ENCODE data around the gene ZNF618.

ZNF618 gene

DNA sequence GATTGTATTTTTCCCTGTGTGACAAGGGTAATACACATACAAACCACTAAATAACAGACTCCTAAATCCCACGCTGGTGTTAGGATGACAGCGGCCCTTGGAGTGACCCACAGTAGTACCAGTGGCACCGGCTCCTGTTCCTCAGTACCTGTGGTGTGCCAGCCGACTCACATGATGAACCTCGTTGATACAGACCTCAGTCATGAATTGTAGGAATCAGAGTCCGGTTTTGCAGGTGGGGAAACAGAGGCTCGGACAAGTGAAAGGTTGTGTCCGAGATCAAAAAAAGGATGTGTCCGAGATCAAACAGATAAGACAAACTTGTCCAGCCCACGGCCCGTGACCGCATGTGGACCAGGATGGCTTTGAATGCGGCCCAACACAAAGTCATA lies 124.0 kb downstream of the ZNF618 start:
- H3K9me3 Mint-ChIP-seq = no peaks in the 10 kb centered on the region
- H3K27ac Mint-ChIP-seq = no peak overlapping the region
- H3K4me3 Mint-ChIP-seq = no peak overlapping the region

DNA sequence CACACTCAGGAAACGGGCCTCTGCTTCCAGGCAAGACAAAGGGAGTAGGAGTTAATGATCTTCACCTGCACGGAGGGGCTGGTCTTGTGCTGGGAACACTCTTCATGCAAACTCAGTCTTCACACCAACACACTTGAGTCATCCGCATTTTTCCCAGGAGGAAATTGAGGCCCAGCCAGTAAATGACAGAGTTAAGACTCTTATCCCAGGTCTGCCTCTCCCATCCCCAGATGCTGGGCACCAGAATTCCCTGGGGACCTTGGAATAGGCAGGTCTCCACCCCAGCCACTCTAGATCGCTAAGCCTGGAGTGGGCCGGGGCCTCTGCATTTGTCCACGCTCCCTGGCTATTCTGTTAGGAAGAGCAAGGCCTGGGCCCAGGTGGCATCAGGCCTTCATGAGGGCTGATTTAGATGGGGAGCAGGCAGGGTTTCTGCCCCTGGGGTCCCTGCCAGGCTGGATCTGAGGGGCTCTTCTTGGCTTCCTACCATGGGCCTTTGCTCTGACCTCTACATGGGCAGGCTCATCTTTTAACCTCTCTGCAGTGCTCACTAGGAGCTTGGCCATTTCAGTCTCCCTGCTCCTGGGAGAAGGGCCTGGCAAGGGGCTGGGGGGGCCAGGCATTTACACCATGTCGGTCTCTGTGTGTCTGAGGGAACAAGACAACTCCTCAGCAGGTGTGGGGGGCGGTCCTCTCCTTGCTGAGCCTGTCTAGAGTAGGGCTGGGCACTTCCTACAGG lies 124.7 kb downstream of the ZNF618 start:
- Mint-ChIP-seq H3K27ac (no peak overlapping the region), H3K4me1 (ENCODE audit: low read depth) (peaks cover 16% of the 10 kb centered on the region), H3K36me3 (ENCODE audit: low read depth) (no peaks in the 10 kb centered on the region), H3K4me3 (no peak overlapping the region), H3K27me3 (peaks cover 10% of the 10 kb centered on the region), H3K9me3 (no peaks in the 10 kb centered on the region)
- intact Hi-C loops (cut with micrococcal nuclease) = no loop called here

More for the DNA sequence above, 124.0 kb downstream of the ZNF618 start:
- Mint-ChIP-seq H3K4me1 (ENCODE audit: low read depth) (peaks cover 16% of the 10 kb centered on the region), H3K36me3 (ENCODE audit: low read depth) (no peaks in the 10 kb centered on the region), H3K27me3 (peaks cover 6% of the 10 kb centered on the region)
- intact Hi-C loops (cut with micrococcal nuclease) = no loop called here

DNA sequence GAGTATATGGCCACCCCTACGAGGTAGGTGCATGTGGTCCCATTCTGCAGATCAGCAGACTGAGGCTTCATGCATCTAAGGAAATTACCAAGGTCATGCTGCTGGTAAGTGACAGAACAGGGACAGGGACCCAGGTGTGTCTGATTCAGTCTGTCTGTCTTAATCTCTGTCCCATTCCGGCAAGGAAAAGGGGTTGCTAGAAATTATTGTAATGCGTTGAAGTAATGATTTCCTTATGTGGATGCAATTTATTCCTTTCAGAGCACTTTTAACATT lies 125.2 kb downstream of the ZNF618 start:
- no peaks in the 10 kb centered on the region for H3K36me3 Mint-ChIP-seq (ENCODE audit: low read depth)
- H3K4me1 Mint-ChIP-seq (ENCODE audit: low read depth) = peaks cover 16% of the 10 kb centered on the region
- no peak overlapping the region for H3K27ac Mint-ChIP-seq
- intact Hi-C loops (cut with micrococcal nuclease) = no loop called here
- H3K9me3 Mint-ChIP-seq = no peaks in the 10 kb centered on the region
- no peak overlapping the region for H3K4me3 Mint-ChIP-seq
- H3K27me3 Mint-ChIP-seq = peaks cover 10% of the 10 kb centered on the region

DNA sequence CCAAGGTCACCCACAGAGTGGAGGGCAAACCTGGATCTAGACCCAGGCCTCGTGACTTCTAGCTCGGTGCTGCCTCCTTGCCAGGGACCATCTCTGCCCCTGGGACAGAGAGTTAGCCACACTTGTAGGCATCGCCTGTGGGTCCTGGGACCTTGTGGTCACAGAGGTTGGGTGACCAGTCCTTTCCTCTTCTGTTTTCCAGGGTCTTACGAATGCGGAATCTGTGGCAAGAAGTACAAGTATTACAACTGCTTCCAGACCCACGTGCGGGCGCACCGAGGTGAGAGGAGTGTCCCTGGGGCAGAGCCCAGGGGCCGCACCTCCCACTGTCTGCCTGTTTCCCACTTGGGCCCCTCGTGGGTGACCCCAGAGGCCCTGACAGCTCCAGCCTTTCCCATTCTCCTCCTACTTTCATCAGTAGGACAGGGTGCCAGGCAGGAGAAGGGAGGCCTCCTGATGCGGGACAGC lies 125.7 kb downstream of the ZNF618 start:
- intact Hi-C loops (cut with micrococcal nuclease) = no loop called here
- H3K4me3 Mint-ChIP-seq = no peak overlapping the region
- peaks cover 16% of the 10 kb centered on the region for H3K4me1 Mint-ChIP-seq (ENCODE audit: low read depth)
- no peak overlapping the region for H3K27ac Mint-ChIP-seq
- no peaks in the 10 kb centered on the region for H3K36me3 Mint-ChIP-seq (ENCODE audit: low read depth)
- H3K9me3 Mint-ChIP-seq = no peaks in the 10 kb centered on the region
- H3K27me3 Mint-ChIP-seq = peaks cover 10% of the 10 kb centered on the region

DNA sequence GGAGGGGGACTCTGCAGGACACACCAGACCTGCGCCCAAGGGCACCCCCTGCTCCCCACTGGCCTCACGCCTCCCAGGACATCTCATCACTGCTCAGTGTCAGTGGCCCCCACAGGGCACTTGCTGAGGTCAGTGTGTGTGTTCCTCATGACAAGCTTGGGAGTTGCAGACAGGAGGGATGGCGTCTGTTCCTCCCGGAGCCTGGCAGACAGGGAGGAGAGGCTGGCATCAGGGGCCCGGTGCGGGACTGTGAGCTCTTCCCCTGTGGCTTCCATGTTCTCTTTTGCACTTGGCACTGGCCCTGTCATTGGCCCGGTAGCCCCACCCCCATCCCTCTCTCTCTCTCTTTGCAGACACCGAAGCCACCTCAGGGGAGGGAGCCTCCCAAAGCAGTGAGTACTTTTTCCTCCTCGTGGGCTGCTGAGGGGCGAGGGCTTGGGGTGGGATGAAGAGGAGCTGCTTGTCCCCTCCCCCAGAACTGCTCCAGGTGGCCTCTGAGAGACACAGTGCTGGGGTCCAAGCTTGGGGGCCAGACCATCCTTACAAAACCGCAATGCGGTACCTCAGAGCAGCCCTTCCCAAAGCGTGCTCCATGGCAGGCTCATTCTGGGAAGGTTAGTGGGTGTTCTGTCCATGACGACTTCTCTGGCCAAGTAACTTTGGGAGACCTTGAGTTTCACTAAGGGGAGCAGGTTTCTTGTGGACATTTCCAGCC lies 126.3 kb downstream of the ZNF618 start:
- H3K4me1 Mint-ChIP-seq (ENCODE audit: low read depth) = peaks cover 16% of the 10 kb centered on the region
- H3K9me3 Mint-ChIP-seq = no peaks in the 10 kb centered on the region
- peaks cover 10% of the 10 kb centered on the region for H3K27me3 Mint-ChIP-seq
- no peaks in the 10 kb centered on the region for H3K36me3 Mint-ChIP-seq (ENCODE audit: low read depth)
- intact Hi-C loops (cut with micrococcal nuclease) = no loop called here
- H3K4me3 Mint-ChIP-seq = no peak overlapping the region
- H3K27ac Mint-ChIP-seq = no peak overlapping the region

DNA sequence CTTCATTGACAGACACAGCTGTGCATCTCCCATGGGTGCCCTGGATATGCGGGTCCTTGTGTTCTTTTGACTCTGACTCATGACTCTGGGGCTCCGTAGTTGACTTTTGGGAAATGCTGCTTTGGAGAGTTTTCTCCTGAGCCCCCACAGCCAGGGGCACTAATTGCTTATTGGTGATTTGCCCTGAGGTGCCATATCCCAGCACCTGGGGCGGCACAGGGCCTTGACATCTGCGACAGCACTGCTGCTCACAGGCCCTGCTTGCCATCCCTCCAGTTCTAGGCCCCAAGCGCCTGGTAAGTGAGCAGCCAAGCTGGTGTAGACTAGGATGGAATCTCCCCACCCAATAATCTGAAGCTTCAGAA lies 126.9 kb downstream of the ZNF618 start:
- Mint-ChIP-seq H3K4me1 (ENCODE audit: low read depth) (peaks cover 16% of the 10 kb centered on the region), H3K27ac (no peak overlapping the region), H3K36me3 (ENCODE audit: low read depth) (no peaks in the 10 kb centered on the region), H3K9me3 (no peaks in the 10 kb centered on the region), H3K27me3 (peaks cover 10% of the 10 kb centered on the region), H3K4me3 (no peak overlapping the region)
- intact Hi-C loops (cut with micrococcal nuclease) = no loop called here

DNA sequence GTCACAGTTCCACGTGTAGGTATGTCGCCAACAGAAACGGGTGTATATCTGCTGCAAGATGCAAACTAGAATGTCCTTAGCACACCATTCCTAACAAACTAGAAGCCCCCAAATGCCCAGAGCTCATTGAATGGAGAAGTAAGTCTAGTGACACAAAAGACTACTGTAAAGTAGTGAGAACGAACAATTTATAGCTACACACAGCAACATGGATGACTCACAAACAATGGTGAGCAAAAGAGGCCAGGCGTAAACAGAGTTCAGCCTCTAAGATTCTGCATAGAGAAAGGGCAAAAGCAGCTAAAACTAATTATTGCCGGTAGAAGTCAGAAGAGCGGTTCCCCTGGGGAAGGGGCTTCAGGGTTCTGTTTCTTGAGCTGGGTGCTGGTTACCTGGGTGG lies 127.2 kb downstream of the ZNF618 start:
- Mint-ChIP-seq H3K36me3 (ENCODE audit: low read depth) (no peaks in the 10 kb centered on the region), H3K9me3 (no peaks in the 10 kb centered on the region), H3K27ac (no peak overlapping the region), H3K4me1 (ENCODE audit: low read depth) (peaks cover 16% of the 10 kb centered on the region), H3K27me3 (peaks cover 10% of the 10 kb centered on the region), H3K4me3 (no peak overlapping the region)
- intact Hi-C loops (cut with micrococcal nuclease) = no loop called here

DNA sequence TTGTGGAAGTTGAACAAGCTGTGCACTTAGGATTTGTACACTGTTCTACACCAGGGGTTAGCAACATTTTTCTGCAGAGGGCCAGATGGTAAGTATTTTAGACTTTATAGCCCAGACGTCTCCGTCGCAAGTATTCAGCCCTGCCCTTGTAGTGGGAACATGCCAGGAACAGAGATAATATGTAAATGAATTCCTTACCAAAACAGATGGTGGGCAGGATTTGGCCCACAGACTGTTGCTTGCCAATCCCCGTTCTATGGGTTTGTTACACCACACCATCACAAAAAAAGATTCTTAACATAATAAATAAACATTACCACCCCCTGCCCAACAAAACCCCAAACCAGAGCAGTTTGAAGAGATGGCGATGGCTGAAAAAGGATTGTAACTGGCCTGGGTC lies 127.6 kb downstream of the ZNF618 start:
- Mint-ChIP-seq H3K9me3 (no peaks in the 10 kb centered on the region), H3K4me1 (ENCODE audit: low read depth) (peaks cover 16% of the 10 kb centered on the region), H3K4me3 (no peak overlapping the region), H3K27me3 (peaks cover 10% of the 10 kb centered on the region), H3K27ac (no peak overlapping the region), H3K36me3 (ENCODE audit: low read depth) (no peaks in the 10 kb centered on the region)
- intact Hi-C loops (cut with micrococcal nuclease) = no loop called here

DNA sequence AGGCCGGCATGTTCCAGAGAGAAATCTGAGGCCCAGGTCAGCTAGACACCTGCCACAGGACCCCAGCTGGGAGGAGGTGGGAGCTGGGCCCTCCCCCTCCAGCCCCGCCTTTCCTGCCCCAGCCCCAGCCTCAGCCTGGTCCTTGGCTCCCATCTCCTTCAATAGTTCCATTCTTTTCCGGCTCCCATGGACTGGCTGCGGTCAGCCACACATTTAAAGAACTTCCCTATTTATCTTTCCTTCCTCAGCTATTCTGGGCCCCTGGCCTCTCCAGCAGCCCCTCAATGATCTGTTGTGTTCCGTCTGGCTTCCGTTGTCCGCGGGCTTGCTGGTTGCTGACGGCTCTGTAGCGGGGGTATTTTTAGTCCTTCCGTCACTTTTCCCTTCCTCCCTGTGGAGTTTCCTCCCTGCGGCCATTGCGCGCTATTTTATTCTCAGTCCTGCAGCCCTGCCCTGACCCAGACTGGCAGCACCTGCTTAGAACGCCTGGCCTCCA lies 128.2 kb downstream of the ZNF618 start:
- intact Hi-C loops (cut with micrococcal nuclease) = no loop called here
- no peaks in the 10 kb centered on the region for H3K36me3 Mint-ChIP-seq (ENCODE audit: low read depth)
- peaks cover 16% of the 10 kb centered on the region for H3K4me1 Mint-ChIP-seq (ENCODE audit: low read depth)
- H3K27me3 Mint-ChIP-seq = peaks cover 10% of the 10 kb centered on the region
- no peaks in the 10 kb centered on the region for H3K9me3 Mint-ChIP-seq
- H3K27ac Mint-ChIP-seq = no peak overlapping the region
- peak overlapping the region; percentile 35 for H3K4me3 Mint-ChIP-seq

DNA sequence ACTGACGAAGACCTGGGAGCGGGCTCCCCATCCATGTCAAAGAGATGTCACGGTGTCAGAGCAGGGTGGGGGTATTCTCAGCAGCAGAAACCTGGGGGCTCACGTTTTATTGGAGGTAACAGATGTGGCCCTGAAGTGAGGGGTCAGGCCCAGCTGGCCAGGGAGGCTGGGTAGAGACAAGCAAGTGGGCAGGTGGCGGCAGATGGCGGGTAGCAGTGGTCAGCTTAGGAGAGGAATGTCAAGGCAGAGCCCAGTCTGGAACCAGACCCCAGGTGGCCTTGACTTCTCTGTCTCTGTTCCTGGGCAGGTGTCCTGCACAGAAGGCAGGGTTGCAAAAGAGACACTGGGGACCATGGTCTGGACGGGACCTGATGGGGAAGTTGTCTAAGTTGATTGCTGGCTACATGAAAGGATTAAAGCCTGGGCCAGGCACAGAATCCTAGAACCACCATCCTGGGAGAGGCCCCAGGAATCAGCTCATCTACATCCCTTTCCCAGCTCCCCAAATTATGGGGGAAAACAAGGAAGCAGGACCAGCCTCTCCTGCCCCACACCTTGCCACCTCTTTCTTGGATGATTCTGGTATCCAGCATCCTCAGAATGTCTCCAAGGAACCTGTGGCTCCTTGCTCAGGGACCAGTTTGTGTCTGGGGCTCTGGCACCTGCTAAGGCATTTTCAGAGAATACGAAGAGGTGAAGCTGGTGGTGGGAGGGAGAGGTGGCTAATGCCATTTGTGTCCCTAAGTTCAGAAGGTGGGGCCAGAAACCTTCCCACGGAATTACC lies 129.5 kb downstream of the ZNF618 start:
- H3K36me3 Mint-ChIP-seq (ENCODE audit: low read depth) = no peaks in the 10 kb centered on the region
- H3K27ac Mint-ChIP-seq = no peak overlapping the region
- no peak overlapping the region for H3K4me3 Mint-ChIP-seq
- H3K4me1 Mint-ChIP-seq (ENCODE audit: low read depth) = peaks cover 16% of the 10 kb centered on the region
- intact Hi-C loops (cut with micrococcal nuclease) = no loop called here
- no peaks in the 10 kb centered on the region for H3K9me3 Mint-ChIP-seq
- H3K27me3 Mint-ChIP-seq = peaks cover 10% of the 10 kb centered on the region

DNA sequence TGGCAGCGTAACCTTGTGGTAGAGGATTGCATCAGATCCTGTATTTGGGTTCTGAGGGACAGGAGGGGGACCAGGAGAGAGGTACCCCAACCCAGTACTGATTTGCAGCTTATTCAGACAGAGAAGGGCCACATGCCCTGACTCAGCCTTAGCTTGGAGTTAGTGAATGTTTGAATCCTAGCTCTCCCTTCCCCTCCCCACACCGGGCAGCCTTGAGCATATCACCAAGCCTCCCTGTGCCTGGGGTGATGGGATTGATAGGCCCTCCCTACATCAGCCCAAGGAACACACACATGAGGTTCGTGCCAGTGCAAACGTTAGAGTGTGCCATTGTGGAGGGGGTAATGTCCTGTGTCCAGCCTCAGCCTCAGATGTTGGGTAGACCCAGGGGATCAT lies 130.0 kb downstream of the ZNF618 start:
- H3K4me3 Mint-ChIP-seq = no peak overlapping the region
- no peak overlapping the region for H3K27ac Mint-ChIP-seq
- H3K4me1 Mint-ChIP-seq (ENCODE audit: low read depth) = peaks cover 16% of the 10 kb centered on the region
- H3K27me3 Mint-ChIP-seq = peaks cover 10% of the 10 kb centered on the region
- no peaks in the 10 kb centered on the region for H3K9me3 Mint-ChIP-seq
- no peaks in the 10 kb centered on the region for H3K36me3 Mint-ChIP-seq (ENCODE audit: low read depth)
- intact Hi-C loops (cut with micrococcal nuclease) = no loop called here

DNA sequence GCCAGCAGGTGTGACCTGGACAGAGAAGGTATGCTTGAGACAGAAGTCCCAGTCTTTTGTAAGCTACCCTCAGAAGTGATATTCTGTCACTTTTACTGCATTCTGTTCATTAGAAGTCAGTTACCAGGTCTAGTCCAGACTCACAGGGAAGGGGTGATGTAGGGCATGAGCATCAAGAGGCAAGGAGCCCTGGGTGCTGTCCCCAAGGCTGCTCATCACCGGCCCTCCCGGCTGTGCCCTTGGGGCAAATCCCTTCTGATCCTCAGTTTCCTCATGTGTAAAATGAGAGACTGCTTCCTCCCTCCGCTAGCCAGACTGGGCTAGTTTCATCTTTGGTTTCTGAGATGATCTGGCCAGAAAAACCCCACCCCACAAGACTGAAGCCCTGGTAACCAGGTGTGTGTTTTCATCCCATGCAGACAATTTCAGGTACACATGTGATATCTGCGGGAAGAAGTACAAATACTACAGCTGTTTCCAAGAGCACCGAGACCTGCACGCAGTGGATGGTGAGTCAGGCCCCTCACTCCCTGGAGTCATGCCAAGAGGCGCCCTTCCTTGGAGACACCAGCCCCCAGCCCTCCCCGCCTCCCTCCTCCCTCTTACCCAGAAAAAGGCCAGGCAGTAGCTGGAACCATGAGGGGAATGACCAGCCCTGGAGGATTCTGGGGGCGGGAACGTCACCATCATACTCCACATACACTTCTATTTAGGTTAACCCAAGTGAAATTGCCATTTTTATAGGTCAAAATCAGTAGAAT lies 131.0 kb downstream of the ZNF618 start:
- Mint-ChIP-seq H3K36me3 (ENCODE audit: low read depth) (peaks cover 5% of the 10 kb centered on the region), H3K27ac (no peak overlapping the region)
- intact Hi-C loops (cut with micrococcal nuclease) = no loop called here

DNA sequence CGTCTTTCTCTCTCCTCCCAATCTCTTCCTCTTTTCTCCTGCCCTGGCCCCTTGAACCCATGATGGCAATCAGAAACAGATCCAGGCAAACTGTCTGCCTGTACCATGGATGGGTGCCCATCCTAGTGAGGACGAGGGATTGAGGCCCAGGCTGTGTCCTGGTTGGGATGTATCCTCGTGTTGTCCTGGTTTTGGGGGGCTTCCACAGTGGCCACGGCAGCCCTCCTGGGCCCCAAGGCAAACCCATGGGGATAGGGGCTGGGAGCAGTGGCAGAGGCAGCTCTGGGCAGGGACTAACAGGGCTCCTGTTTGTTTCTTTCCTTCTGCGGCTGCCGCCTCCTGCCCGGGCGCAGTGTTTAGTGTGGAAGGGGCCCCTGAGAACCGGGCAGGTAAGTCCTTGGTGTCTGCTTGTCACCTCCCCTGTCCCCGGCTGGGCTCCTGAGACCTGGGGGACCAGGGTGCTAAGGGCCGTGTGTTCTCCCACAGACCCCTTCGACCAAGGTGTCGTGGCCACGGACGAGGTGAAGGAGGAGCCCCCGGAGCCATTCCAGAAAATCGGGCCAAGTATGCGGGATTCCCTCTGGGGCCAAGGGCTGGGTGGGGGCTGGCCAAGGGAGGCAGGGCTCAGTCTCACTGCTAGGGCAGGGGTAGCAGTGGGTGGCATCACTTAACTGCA lies 132.0 kb downstream of the ZNF618 start:
- Mint-ChIP-seq H3K27ac (no peak overlapping the region), H3K4me1 (ENCODE audit: low read depth) (peaks cover 14% of the 10 kb centered on the region), H3K36me3 (ENCODE audit: low read depth) (peaks cover 5% of the 10 kb centered on the region), H3K4me3 (no peak overlapping the region), H3K9me3 (no peaks in the 10 kb centered on the region), H3K27me3 (peaks cover 10% of the 10 kb centered on the region)
- intact Hi-C loops (cut with micrococcal nuclease) = no loop called here

More for the DNA sequence above, 131.0 kb downstream of the ZNF618 start:
- Mint-ChIP-seq H3K4me3 (no peak overlapping the region), H3K9me3 (no peaks in the 10 kb centered on the region), H3K27me3 (peaks cover 10% of the 10 kb centered on the region), H3K4me1 (ENCODE audit: low read depth) (peaks cover 16% of the 10 kb centered on the region)

Data from dendritic cell treated with granulocyte-macrophage colony-stimulating factor and Interleukin-4, amounts not matched to agents 40 ng/mL and 50 ng/mL, for 4 days (primary cell).